H9 (cell line): ENCODE data around the gene RALA. TPM values are rescaled to one million over a fixed set of nuclear protein-coding genes. Genes with fewer than 3 reads are reported as not detected.

Experiments used
- DNase-seq: peaks from one replicate; pipeline ENCODE4 v3.0.0-alpha.2; 2017
- H2AFZ ChIP-seq: one replicate; pipeline ENCODE4 v1.6.1; 2013; ENCODE audit warnings: mild to moderate bottlenecking, low read length, control low read depth, moderate library complexity
- H2AK5ac ChIP-seq: 2 replicates; pipeline ENCODE4 v1.6.1; 2013; ENCODE audit warnings: low read length, control low read depth, mixed read lengths; ENCODE audit not compliant: insufficient read length
- H2BK120ac ChIP-seq: one replicate; pipeline ENCODE4 v1.6.1; 2013; ENCODE audit warnings: low read depth, mild to moderate bottlenecking, low read length, control low read depth, inconsistent platforms; ENCODE audit not compliant: poor library complexity, severe bottlenecking
- H2BK12ac ChIP-seq: 2 replicates; pipeline ENCODE4 v1.6.1; 2013; ENCODE audit warnings: low read length, control low read depth, mixed read lengths, low read depth; ENCODE audit not compliant: insufficient read length
- H2BK15ac ChIP-seq: 2 replicates; pipeline ENCODE4 v1.6.1; 2013; ENCODE audit warnings: low read depth, low read length, control low read depth
- H2BK20ac ChIP-seq: one replicate; pipeline ENCODE4 v1.6.1; 2013; ENCODE audit warnings: low read depth, mild to moderate bottlenecking, low read length, control low read depth, inconsistent platforms; ENCODE audit not compliant: poor library complexity, severe bottlenecking
- H2BK5ac ChIP-seq: 2 replicates; pipeline ENCODE4 v1.6.1; 2013; ENCODE audit warnings: low read length, control low read depth, mixed read lengths; ENCODE audit not compliant: insufficient read length
- H3K14ac ChIP-seq: 2 replicates; pipeline ENCODE4 v1.6.1; 2013; ENCODE audit warnings: low read length, control low read depth; ENCODE audit not compliant: insufficient read depth
- H3K18ac ChIP-seq: 2 replicates; pipeline ENCODE4 v1.6.1; 2013; ENCODE audit warnings: low read depth, mild to moderate bottlenecking, mixed read lengths, low read length, control low read depth; ENCODE audit not compliant: insufficient read length
- H3K23ac ChIP-seq: 2 replicates; pipeline ENCODE4 v1.6.1; 2013; ENCODE audit warnings: low read length, control low read depth, mixed read lengths, low read depth; ENCODE audit not compliant: insufficient read length
- H3K23me2 ChIP-seq: 2 replicates; pipeline ENCODE4 v1.6.1; 2013; ENCODE audit warnings: low read depth, mild to moderate bottlenecking, mixed read lengths, low read length, control low read depth; ENCODE audit not compliant: insufficient read length, poor library complexity, severe bottlenecking
- H3K27ac ChIP-seq: 2 replicates; pipeline ENCODE4 v1.5.1; 2013; ENCODE audit warnings: low read length, control low read depth, mixed read lengths, low read depth; ENCODE audit not compliant: insufficient read length
- H3K27me3 ChIP-seq: 2 replicates; pipeline ENCODE4 v1.6.1; 2013; ENCODE audit warnings: low read length, control low read depth, inconsistent platforms; ENCODE audit not compliant: insufficient read depth
- H3K4ac ChIP-seq: 2 replicates; pipeline ENCODE4 v1.6.1; 2013; ENCODE audit warnings: low read depth, mild to moderate bottlenecking, control low read depth, inconsistent platforms, low read length, moderate library complexity
- H3K4me1 ChIP-seq: 2 replicates; pipeline ENCODE4 v1.6.1; 2013; ENCODE audit warnings: low read length, control low read depth, inconsistent platforms; ENCODE audit not compliant: insufficient read depth
- H3K4me2 ChIP-seq: 2 replicates; pipeline ENCODE4 v1.6.1; 2013; ENCODE audit warnings: low read length, control low read depth, mixed read lengths; ENCODE audit not compliant: insufficient read length, insufficient read depth
- H3K56ac ChIP-seq: 2 replicates; pipeline ENCODE4 v1.6.1; 2013; ENCODE audit warnings: low read depth, mild to moderate bottlenecking, mixed read lengths, low read length, control low read depth; ENCODE audit not compliant: insufficient read length
- H3K79me1 ChIP-seq: 2 replicates; pipeline ENCODE4 v1.6.1; 2013; ENCODE audit warnings: low read depth, mild to moderate bottlenecking, moderate library complexity, low read length, control low read depth, inconsistent platforms; ENCODE audit not compliant: insufficient read depth, poor library complexity, severe bottlenecking
- H3K79me2 ChIP-seq: 2 replicates; pipeline ENCODE4 v1.6.1; 2013; ENCODE audit warnings: low read length, control low read depth, inconsistent platforms; ENCODE audit not compliant: insufficient read depth
- H3K9ac ChIP-seq: 2 replicates; pipeline ENCODE4 v1.6.1; 2013; ENCODE audit warnings: low read length, control low read depth, mixed read lengths; ENCODE audit not compliant: insufficient read length; ENCODE audit errors: extremely low read depth
- H3K9me3 ChIP-seq: one replicate; pipeline ENCODE4 v1.6.1; 2013; ENCODE audit warnings: low read depth, low read length, inconsistent platforms; ENCODE audit not compliant: control insufficient read depth
- H3T11ph ChIP-seq: one replicate; pipeline ENCODE4 v1.6.1; 2013; ENCODE audit warnings: mild to moderate bottlenecking, low read length, control low read depth, inconsistent platforms
- H4K20me1 ChIP-seq: one replicate; pipeline ENCODE4 v1.6.1; 2013; ENCODE audit not compliant: control insufficient read depth, insufficient read length, insufficient read depth
- H4K5ac ChIP-seq: 2 replicates; pipeline ENCODE4 v1.6.1; 2013; ENCODE audit warnings: low read depth, mild to moderate bottlenecking, mixed read lengths, low read length, control low read depth; ENCODE audit not compliant: insufficient read length
- H4K8ac ChIP-seq: replicated peaks from 2 replicates; pipeline ENCODE4 v1.6.1; 2013; ENCODE audit warnings: low read length, control low read depth, mixed read lengths, low read depth; ENCODE audit not compliant: insufficient read length
- H4K91ac ChIP-seq: 2 replicates; pipeline ENCODE4 v1.6.1; 2013; ENCODE audit warnings: low read depth, mild to moderate bottlenecking, moderate library complexity, mixed read lengths, low read length, control low read depth; ENCODE audit not compliant: insufficient read length
- H3K27ac Mint-ChIP-seq, 3 experiments: 2 replicates in 2 of 3; 3 replicates in 1 of 3; pipeline ENCODE4 v1.8.0; 2020 to 2021; ENCODE audit warnings: mixed read lengths in 3 of 3, mild to moderate bottlenecking in 1 of 3, moderate library complexity in 1 of 3
- H3K27me3 Mint-ChIP-seq: 2 replicates; pipeline ENCODE4 v1.8.0; 2021; ENCODE audit warnings: low read depth, mild to moderate bottlenecking, moderate library complexity, mixed read lengths
- H3K36me3 Mint-ChIP-seq, 3 experiments: 2 replicates in 2 of 3; 3 replicates in 1 of 3; pipeline ENCODE4 v1.8.0; 2020 to 2021; ENCODE audit warnings: low read depth in 3 of 3, mixed read lengths in 3 of 3; ENCODE audit not compliant: insufficient read depth in 1 of 3
- H3K4me1 Mint-ChIP-seq, 2 experiments: 2 replicates each; pipeline ENCODE4 v1.8.0; 2020; ENCODE audit warnings: mixed read lengths in 2 of 2
- H3K4me3 Mint-ChIP-seq, 2 experiments: 2 replicates in 1 of 2; 3 replicates in 1 of 2; pipeline ENCODE4 v1.8.0; 2020 to 2021; ENCODE audit warnings: mild to moderate bottlenecking in 2 of 2, mixed read lengths in 2 of 2, moderate library complexity in 1 of 2
- H3K9me3 Mint-ChIP-seq, 2 experiments: 2 replicates in 1 of 2; 3 replicates in 1 of 2; pipeline ENCODE4 v1.8.0; 2020; ENCODE audit warnings: mild to moderate bottlenecking in 2 of 2, mixed read lengths in 2 of 2, moderate library complexity in 1 of 2
- CTCF ChIP-seq: fragments of 200-600 bp; sonication (generic); conservative IDR thresholded peaks from 3 replicates; pipeline ENCODE4 v1.8.0; 2021; ENCODE audit warnings: antibody characterized with exemption, mild to moderate bottlenecking
- WGBS: extraction: QIAGEN DNeasy Blood & Tissue Kit; methylation state at CpG from one replicate; pipeline ENCODE4 v1.1.7; 2013; ENCODE audit warnings: missing lambda C conversion rate, low lambda C conversion rate, mixed read lengths; ENCODE audit not compliant: insufficient read length; ENCODE audit errors: extremely low coverage; 5-methylcytosine and 5-hydroxymethylcytosine counted together
- total RNA-seq: library from RNA; stranded (reverse); gene quantifications from 2 replicates; pipeline ENCODE4 v1.2.1, GENCODE V29; 2021

The RALA gene
- total RNA-seq, 1 experiment from 2014 or later: 57.5 TPM

- WGBS: no CpG with 5 or more reads among the region's 1 CpG
- H2BK20ac ChIP-seq: no peak overlapping the region
- no peak overlapping the region for H3K27ac ChIP-seq
- no peak overlapping the region for H3K4ac ChIP-seq
- H3K9ac ChIP-seq: no peak overlapping the region
- no peaks in the 10 kb centered on the region; the same call in 1 of the 2 replicates for H3K4me1 ChIP-seq
- H3K9me3 ChIP-seq: no peaks in the 10 kb centered on the region
- H2BK12ac ChIP-seq: no peak overlapping the region
- no peak overlapping the region for H3T11ph ChIP-seq
- Mint-ChIP-seq H3K4me3 (no peak overlapping the region), H3K27me3 (peaks cover 14% of the 10 kb centered on the region), H3K9me3 (no peaks in the 10 kb centered on the region), H3K36me3 (no peaks in the 10 kb centered on the region), H3K27ac (no peak overlapping the region), H3K4me1 (peaks cover 3 to 10% of the 10 kb centered on the region in 2 experiments)
- no peak overlapping the region for H4K5ac ChIP-seq
- no peak overlapping the region for H2BK120ac ChIP-seq
- H3K4me2 ChIP-seq: no peak overlapping the region
- no peak overlapping the region for H2BK15ac ChIP-seq
- no peaks in the 10 kb centered on the region for H3K79me1 ChIP-seq
- H3K14ac ChIP-seq: no peak overlapping the region
- no peaks in the 10 kb centered on the region; the same call in 1 of the 2 replicates for H3K27me3 ChIP-seq
- no peak overlapping the region for H3K56ac ChIP-seq
- no peak overlapping the region for H2BK5ac ChIP-seq
- TF ChIP-seq CTCF: no peak
- no peak overlapping the region for H4K8ac ChIP-seq
- H2AFZ ChIP-seq: no peak overlapping the region
- no peak overlapping the region for H2AK5ac ChIP-seq
- H3K23me2 ChIP-seq: peaks cover 2% of the 10 kb centered on the region
- no peak overlapping the region for H4K91ac ChIP-seq
- no peak overlapping the region for H3K18ac ChIP-seq
- no peaks in the 10 kb centered on the region for H3K79me2 ChIP-seq
- no peak for DNase-seq
- H4K20me1 ChIP-seq: no peaks in the 10 kb centered on the region
- H3K23ac ChIP-seq: no peak overlapping the region
Observed at GRCh38 chr7:39605087-39605486, 18.3 kb upstream of the RALA start.
